ENCODE results near the gene FBH1.
A peak's percentile ranks its signal among the peaks of the same experiment; 100 is the strongest.

DNA sequence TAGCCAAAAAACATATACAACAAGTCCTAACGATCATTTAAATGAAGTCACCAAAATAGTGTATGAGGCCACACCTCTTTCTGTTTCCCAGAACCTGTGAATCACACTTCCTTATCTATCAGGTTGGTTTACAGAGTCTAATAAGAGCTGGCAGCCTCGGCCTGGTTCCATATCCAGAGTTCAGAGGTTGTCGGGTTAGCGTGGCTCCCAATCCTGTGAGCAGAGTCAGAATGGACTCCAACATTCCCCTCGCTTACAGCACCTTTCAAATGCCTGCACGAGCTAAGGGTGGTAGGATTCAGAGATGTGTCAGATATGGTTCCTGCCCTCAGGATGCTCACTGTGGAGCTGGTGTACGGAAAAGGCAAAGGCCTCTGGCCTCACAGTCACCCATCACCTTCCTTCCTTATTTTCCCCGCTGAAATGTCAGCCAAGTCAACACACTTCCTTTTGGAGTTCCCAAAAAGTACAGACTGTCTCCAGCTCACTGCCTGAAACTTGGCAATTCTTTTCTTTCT, 81.3 kb downstream of the FBH1 start:
- TF ChIP-seq POLR2A (IDR thresholded peaks at IDR 0.05; ENCODE audit: low read length) (peak; percentile 39), GATA1 (IDR thresholded peaks at IDR 0.05; ENCODE audit: low read depth, low read length) (no peak)

Data from erythroblast (primary cell).